Erythroblast (primary cell): ENCODE results near the gene PIR.

Experiments
- GATA1 ChIP-seq: IDR thresholded peaks from 2 replicates; pipeline ENCODE4 v1.6.1; 2011; ENCODE audit warnings: low read depth, mild to moderate bottlenecking, control low read depth, low read length, moderate library complexity
- POLR2A ChIP-seq: IDR thresholded peaks from 2 replicates; pipeline ENCODE4 v1.6.1; 2011; ENCODE audit warnings: mild to moderate bottlenecking, low read length

GRCh38 chrX:15438332-15438731 is 54.8 kb downstream of the PIR start:
- no peak for TF ChIP-seq POLR2A
- no peak for TF ChIP-seq GATA1
